GM12873 (cell line): ENCODE data around the gene TPPP3.

Experiments used
- TF ChIP-seq, protein P1 (sequence below): IDR thresholded peaks from 2 replicates; pipeline ENCODE4 v1.5.1; 2012; ENCODE audit warnings: low read depth, mild to moderate bottlenecking, moderate library complexity, low read length, control low read depth; ENCODE audit not compliant: insufficient read depth; ENCODE audit errors: missing control alignments

The TPPP3 gene

DNA sequence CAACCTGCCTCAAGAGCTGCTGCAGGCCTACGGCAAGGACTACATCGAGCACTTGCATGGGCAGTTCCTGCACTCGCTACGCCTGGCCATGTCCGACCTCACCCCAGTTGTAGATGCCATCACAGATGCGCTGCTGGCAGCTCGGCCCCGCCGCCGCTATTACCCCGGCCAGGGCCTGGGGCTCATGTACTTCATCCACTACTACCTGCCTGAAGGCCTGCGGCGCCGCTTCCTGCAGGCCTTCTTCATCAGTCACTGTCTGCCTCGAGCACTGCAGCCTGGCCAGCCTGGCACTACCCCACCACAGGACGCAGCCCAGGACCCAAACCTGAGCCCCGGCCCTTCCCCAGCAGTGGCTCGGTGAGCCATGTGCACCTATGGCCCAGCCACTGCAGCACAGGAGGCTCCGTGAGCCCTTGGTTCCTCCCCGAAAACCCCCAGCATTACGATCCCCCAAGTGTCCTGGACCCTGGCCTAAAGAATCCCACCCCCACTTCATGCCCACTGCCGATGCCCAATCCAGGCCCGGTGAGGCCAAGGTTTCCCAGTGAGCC lies 43.4 kb upstream of the TPPP3 start:
- TF ChIP-seq, protein P1, sequence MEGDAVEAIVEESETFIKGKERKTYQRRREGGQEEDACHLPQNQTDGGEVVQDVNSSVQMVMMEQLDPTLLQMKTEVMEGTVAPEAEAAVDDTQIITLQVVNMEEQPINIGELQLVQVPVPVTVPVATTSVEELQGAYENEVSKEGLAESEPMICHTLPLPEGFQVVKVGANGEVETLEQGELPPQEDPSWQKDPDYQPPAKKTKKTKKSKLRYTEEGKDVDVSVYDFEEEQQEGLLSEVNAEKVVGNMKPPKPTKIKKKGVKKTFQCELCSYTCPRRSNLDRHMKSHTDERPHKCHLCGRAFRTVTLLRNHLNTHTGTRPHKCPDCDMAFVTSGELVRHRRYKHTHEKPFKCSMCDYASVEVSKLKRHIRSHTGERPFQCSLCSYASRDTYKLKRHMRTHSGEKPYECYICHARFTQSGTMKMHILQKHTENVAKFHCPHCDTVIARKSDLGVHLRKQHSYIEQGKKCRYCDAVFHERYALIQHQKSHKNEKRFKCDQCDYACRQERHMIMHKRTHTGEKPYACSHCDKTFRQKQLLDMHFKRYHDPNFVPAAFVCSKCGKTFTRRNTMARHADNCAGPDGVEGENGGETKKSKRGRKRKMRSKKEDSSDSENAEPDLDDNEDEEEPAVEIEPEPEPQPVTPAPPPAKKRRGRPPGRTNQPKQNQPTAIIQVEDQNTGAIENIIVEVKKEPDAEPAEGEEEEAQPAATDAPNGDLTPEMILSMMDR = no peak

DNA sequence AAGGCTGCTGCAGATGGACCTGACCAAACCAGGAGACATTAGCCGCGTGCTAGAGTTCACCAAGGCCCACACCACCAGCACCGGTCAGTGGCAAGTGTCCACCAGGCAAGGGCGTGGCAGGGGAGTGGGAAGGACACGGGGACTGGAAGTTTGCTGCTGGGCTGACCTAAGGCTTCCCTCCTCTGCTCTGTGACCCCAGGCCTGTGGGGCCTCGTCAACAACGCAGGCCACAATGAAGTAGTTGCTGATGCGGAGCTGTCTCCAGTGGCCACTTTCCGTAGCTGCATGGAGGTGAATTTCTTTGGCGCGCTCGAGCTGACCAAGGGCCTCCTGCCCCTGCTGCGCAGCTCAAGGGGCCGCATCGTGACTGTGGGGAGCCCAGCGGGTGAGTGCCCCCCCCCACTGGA lies 42.5 kb upstream of the TPPP3 start:
- TF ChIP-seq, protein P1 = no peak

- TF ChIP-seq, protein P1 = no peak
Observed at GRCh38 chr16:67433131-67433719, 39.9 kb upstream of the TPPP3 start.

- TF ChIP-seq, protein P1 = no peak
Observed at GRCh38 chr16:67432506-67432890, 39.2 kb upstream of the TPPP3 start.

GRCh38 chr16:67431775-67432505 lies 38.6 kb upstream of the TPPP3 start:
- TF ChIP-seq, protein P1 = no peak

- TF ChIP-seq, protein P1 = no peak
Observed at GRCh38 chr16:67430977-67431774, 37.9 kb upstream of the TPPP3 start, which contains the start of gene HSD11B2. HSD11B2 (plus strand) TSS chr16:67431121; CDS start chr16:67431249, 128 bp downstream.

- TF ChIP-seq, protein P1 = no peak
Observed at GRCh38 chr16:67430504-67430976, 37.2 kb upstream of the TPPP3 start.
